ENCODE measurements around the gene MAN1A1. TPM values are rescaled to one million over a fixed set of nuclear protein-coding genes. Genes with fewer than 3 reads are reported as not detected.

Gene MAN1A1
- total RNA-seq, 1 experiment from 2014 or later = 6.8 TPM

DNA sequence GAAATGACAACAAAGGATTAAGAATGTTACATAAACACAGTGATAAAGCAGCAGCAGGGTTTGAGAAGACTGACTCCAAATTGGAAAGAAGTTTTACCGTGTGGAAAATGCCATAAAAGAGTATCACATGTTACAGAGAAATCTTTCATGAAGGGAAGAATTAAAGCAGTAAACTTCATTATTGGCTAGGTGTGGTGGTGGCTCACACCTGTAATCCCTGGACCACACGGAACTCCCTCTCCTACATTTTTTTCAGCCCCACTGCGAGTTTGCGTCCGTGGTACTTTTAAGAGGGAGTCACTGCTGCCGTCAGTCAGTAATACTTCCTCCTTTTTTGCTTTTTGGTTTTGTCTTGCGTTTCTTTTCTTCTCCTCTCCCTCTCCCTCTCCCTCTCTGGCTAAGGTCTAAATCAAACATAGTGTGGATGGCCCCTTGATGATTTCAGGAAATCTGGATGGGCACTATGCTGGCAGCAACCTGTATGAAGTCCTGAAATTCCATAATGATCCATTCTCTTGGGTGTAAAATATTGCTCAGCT, 112.3 kb downstream of the MAN1A1 start:
- DNase-seq (ENCODE audit: low read depth) = no peak

DNA sequence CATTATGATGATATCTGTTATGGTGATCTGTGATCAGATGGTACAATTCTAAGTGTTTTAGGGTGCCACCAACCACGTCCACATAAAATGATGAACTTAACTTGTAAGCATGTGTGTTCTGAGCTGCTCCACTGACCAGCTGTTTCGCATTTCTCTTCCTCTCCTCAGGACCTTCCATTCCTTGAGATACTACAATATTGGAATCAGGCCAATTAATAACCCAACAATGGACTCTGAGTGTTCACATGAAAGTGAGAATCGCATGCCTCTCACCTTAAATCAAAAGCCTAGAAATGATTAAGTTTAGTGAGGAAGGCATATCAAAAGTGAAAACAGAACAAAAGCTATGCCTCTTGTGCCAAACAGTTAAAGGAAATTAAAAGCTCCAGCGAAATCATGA, 114.6 kb downstream of the MAN1A1 start:
- no peak for DNase-seq (ENCODE audit: low read depth)

DNA sequence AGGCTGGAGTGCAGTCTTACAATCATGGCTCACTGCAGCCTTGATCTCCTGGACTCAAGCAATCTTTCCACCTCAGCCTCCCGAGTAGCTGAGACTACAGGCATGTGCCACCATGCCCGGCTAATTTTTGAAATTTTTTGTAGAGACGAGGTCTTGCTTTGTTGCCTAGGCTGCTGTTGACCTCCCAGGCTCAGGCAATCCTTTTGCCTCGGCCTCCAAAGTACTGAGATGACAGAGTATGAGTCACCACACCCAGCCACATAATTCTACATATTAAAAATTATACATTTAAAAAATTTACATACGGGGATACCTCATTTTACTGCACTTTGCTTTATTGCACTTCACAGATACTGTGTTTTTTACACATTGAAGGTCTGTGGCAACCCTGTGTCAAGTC, 115.1 kb downstream of the MAN1A1 start:
- no peak for DNase-seq (ENCODE audit: low read depth)

DNA sequence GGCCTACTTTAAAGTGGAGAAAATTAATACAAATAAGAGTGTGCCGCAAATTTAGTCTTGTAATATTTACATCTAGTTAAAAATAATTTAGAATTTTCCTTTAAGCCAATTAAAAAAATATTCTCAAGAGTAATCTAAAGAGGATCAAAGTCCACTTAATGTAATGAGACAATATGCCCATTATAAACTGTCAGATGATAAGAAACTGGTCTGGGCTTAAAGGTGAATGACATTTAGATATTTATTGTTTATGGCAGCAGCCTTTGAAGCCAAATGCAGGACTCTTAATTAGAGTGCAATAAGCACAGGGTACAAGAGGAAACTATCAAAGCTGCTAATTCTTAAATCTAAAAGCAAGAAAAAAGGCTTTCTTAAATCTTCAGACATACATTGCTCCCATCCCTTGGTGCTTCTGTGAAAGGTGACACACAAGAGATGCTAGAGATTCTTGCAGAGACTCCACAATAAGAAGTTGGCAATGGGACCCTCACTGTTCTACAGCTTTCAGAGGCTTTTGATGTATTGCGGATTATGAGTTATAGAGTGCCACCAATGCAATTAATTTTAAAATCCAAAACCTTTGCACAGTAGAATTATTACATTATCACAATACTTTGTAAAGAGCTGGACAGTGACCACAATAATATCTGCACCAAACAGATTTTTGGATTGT, 116.1 kb downstream of the MAN1A1 start:
- no peak for DNase-seq (ENCODE audit: low read depth)

DNA sequence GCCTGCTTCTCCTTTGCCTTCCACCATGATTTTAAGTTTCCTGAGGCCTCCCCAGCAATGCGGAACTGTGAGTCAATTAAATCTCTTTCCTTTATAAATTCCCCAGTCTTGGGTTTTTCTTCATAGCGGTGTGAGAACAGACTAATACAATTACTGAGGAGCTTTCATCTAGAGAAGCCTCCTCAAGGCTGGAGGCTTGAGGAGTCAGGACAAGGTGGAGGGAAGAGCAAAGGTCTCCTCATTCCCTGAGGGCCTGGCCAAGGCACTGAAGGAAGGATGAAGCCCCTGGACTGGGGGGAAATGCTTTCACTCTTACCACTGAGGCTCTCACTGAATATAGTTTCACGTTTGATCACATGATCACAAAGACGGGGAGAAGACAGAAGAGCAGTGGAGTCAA, 118.2 kb downstream of the MAN1A1 start:
- no peak for DNase-seq (ENCODE audit: low read depth)

DNA sequence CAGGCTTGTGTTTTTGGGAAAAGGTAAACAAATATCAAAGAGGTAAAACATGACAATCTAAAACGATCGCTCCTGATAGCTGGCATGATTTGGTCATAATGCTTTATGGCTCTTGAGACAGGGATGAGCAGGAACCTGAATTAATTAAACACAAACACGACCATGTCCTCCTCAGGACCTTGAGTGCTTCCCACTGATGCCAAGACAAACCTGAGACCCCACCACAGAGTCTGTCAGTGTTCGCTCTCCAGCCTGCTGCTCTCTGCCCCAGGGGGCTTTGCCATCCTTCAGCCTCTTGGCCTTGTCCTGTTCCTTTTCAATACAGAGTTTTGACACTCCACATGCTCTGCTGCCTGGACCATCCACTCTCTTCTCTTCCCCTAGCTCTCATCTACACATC, 119.4 kb downstream of the MAN1A1 start:
- DNase-seq (ENCODE audit: low read depth) = no peak

DNA sequence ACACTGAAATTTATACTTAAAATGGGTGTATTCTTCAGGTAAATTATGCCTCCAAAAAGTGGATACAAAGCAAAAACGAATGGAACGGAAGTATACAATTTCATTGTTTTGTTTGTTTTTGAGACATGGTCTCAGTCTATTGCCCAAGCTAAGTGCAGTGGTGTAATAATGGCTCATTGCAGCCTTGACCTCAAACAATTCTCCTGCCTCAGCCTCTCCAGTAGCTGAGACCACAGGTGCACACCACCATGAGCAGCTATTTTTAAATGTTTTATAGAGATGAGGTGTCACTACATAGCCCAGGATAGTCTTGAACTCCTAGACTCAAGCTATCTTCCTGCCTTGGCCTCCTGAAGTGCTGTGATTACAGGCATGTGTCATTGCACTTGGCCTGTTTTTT, 122.2 kb downstream of the MAN1A1 start:
- DNase-seq (ENCODE audit: low read depth) = no peak

DNA sequence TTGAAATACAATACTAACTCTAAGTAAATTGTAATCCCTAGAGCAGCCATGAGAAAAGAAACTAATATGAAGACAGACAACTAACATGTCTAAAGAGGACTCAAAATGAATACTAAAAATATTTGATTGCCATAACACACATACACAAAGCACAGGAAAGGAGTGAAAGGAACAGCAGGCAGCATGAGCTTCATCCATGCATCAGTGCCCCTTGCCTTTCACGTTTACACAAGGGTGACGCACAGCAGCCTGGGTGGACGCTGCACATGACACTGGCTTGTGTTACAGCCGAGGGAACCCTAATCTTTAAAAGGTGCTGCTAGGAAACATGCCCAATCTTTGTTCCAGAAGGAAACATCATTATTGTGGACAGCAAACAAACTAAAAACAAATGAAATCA, 123.5 kb downstream of the MAN1A1 start:
- no peak for DNase-seq (ENCODE audit: low read depth)

DNA sequence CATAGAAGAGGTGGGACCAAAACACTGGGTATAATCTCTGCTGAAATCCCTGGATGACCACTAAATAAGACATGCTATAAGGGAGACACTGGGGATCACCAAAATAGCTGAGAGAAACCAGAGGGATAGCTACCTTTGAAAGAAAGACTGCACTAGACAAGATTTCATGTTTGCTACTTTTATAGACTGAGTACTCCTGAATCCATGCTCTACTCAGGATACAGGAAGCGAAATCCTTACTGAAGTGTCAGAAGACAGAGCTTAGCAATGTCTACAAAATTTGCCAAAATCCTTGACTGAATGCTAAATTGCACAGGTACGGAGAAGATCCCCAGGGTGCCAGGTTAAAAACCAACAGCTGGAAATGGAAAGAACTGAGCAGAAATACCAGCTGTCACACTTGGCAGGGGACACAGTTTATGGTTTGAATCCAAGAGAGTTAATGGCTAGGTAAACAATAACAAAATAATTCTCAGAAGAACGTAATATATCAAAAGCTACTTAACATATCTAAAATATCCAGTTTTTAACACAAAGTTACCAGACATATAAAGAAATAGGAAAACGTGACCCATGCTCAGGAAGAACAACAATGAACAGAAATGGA, 125.4 kb downstream of the MAN1A1 start:
- no peak for DNase-seq (ENCODE audit: low read depth)

DNA sequence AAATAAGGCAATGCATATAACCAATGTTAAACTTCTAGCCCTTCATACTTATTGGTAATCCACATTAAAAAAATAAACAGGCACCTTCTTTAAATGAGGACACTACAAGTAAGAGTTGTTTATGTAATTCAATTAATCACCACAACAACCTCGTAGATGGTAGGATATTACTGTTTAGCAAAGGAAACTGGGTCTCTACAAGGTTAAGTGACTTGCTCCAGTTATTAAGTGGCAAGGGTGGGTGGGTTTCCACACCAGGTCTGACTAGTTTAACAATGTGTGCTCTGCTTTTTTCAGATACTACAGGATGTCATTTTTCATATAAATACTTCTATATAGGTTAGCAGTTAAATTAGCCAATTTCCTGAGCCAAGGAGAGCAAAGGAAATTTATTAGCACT, 129.1 kb downstream of the MAN1A1 start:
- DNase-seq (ENCODE audit: low read depth) = no peak

DNA sequence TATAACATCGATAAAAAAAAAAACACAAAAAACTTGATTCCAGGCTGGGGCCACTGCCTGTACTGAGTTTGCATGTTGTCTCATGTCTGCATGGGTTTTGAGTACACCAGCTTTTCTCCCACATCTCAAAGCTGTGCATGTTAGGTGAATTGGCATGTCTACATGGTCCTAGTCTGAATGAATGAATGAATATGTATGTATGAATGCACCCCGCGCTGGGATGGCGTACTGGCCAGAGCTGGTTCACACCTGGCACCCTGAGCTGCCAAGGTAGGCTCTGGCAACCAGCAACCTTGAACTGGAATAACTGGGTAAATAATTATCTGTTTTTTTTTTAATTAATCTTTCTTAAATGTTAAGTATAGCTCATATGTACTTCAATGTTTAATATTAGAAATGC, 131.0 kb downstream of the MAN1A1 start:
- DNase-seq (ENCODE audit: low read depth) = no peak

DNA sequence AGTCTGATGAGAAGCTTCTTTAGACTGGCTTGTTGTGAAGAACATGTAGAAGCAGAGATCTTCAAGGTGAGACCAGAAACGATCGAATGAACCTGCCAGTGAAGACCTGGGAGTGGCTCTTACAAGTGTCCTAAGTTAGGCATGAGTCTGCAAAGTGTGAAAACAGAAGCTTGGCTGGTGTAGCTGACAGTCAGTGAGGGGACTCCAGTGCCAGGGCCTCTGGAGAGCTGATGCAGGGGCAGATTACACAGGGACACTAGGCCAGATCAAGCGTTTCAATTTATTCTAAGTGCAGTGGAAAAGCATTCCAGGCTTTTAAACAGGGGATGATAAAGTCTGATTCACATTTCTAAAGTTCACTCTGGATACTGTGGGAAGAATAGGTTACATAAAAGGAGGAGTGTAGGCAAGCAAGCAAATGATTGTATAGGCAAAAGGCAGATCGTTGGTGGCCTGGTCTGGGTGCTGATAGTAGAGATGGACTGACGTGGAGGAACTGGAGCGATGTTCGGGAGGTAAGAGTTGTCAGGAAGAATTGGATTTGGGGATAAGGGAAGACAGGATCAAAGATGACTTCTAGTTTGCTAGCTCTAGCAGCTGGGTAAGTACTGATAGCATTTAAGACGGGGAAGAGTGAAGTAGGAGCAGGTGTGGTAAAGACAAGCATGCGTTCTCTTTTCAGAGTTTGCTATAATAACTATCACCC, 133.5 kb downstream of the MAN1A1 start:
- DNase-seq (ENCODE audit: low read depth) = no peak

DNA sequence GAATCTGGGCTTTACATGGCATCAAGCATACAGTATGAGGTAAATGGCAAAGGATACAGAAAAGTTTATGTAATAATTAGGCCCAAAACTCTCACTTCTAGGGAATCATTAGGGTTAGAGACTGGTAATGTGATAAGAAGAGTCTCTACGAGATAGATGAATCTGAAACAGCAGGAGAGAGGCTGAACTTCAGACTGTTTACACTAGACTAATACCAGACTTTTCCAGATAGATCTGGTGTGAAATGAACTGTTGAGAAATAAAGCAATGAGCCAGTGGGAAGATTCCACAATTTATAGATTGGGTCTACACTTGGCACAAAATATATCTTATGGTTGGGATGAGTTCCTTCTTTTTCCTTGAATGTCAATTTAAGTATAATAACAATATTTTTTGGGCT, 134.3 kb downstream of the MAN1A1 start:
- DNase-seq (ENCODE audit: low read depth) = no peak

DNA sequence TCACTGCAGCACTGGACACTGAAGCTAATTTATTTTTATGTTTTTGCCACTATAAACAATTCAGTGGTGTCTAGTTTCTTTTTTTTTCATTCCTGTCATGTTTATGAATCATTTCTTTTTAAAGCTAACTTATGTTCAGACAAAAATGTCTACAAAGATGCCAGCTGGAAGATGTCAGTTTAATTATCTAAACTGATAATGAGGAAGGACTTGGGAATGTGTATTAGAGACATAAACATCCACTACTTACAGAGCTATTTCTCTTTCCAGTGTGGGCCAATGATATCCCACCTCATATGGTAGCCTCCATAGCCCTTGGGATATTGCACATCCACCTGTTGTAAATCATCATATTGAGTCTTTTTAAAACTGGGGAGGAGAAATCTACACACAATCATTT, 139.0 kb downstream of the MAN1A1 start:
- no peak for DNase-seq (ENCODE audit: low read depth)

DNA sequence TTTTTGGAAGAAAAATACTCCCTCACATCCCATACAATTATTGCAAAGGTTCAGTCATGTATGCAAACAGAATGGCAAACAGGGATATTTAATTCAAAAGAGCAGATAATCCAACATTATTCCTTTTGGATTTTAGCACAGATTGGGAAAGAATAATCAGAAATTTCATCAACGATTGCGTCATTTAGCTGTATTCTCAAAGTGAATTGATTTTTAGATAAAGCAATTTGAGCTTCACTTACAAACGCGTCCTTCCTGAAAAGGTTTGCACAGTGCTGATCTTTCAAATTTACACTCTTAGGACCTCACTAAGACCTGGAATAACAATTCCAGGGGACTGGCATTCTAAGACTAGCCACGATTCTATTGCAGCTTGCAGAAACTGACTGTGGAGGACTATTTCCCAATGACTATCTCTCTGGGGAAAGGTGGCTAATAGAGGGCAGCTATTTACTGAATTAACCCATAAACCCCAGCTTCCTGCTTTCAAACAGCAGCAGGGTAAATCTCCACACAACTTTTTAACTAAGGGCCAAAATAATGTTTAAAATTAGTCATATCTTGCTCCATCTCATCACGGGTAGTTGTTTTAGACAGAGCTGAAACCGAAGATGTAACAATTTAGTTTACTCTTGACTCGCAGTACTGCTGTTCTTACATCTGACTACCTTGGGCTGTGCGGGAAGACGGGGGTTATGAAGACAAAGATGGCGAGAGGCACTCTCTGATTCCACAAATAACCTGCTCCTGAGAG, 139.9 kb downstream of the MAN1A1 start:
- no peak for DNase-seq (ENCODE audit: low read depth)

DNA sequence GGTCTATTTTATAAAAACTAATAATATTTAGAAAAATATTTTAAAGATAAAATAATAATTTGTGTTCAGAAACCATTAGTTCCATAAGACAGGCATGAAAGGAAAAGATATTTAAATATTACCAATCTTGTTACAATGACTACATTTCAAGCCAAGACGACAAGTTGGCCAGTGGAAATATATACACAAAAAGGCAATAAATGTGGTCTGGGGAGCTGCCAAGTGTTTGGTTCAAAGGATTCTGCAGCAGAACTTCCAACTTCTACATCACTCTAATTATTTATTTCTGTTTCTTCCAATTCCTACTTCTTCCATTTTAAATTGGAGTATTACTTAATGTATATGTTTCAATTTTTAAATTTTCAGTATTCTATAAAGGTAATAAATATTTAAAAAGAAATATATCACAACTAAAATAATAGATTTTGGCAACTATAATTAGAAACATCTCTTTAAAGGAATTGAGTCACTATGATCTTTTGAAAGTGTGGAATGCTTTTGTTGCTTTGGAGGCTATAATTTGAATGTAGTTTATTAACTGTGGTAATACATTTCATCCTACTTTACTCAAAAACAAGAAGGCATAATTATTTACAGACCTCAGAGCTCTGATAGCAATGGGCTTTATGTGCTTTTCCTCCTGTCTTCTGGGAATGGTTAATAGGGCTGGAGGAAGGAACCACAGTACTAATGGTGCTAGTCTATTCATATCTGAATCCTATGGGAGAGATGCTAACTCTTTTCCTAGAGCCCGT, 141.4 kb downstream of the MAN1A1 start:
- DNase-seq (ENCODE audit: low read depth) = peak; percentile 42

DNA sequence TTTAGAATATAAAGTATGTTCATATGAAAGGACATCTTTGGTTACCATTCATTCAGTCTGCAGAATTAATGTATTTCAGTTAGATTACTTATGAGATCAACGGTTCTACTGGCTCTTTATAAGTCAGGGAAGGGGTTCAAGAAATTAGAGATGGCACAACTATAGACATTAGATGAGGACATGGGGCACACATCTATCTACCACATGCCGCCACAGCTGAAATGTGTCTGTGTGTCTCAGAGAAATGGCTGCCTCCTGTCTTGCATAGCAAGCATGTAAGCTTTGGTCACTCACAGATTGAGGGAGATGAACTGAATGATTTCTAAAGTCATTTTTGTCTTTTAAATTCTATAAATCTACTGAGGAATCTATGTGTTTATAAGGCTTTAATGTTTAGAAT, 142.2 kb downstream of the MAN1A1 start:
- no peak for DNase-seq (ENCODE audit: low read depth)

DNA sequence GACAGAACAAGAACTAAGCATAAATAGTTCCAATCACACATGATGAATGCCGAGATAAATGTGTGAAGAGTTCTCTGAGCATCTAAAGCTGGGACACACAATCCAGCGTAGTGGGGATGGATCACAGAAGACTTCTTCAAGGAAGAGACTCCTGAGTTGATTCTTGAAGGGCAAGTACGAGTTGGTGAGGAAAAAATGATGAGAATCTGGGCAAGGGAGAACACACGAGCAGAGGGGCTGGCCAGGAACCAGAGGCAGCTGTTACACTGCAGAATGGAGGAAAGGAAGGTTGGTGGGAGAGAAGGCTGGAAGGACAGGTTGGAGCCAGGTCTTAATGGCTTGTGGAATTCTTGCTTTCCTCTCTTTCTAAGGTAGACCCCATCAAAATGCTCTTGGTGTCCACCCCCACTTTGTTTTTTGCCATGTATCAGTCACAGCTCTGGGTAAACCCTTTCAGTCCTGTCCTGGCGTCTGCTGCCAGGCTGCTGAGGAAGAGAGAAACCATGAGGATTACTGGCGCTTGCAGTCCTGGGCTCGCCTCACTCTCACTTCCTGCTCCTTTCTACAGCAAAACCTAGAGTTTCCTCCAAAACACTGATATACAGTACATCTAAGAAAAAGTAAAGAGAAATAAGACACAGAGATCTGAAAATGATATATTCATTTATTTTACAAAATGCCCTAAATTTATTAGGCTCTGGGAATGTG, 143.5 kb downstream of the MAN1A1 start:
- DNase-seq (ENCODE audit: low read depth) = no peak

DNA sequence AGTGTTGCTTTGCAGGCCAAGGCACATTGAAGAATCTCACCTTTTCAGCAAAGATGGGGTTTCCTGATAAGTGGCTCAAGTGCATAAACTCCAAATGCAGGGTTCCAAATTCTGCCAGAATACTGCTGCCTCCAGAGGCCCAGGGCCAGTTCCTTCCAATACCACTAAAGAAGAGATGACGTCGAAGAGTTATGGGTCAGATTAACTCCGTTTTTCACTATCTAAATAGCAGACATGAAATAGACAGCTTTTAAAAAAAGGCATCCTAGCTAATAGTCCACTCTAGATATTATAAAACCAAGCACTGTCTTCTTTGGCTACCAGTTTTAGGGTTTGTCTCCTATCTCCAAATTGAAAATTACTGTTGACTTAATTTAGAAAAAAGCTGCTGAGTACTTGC, 144.8 kb downstream of the MAN1A1 start:
- DNase-seq (ENCODE audit: low read depth) = no peak

DNA sequence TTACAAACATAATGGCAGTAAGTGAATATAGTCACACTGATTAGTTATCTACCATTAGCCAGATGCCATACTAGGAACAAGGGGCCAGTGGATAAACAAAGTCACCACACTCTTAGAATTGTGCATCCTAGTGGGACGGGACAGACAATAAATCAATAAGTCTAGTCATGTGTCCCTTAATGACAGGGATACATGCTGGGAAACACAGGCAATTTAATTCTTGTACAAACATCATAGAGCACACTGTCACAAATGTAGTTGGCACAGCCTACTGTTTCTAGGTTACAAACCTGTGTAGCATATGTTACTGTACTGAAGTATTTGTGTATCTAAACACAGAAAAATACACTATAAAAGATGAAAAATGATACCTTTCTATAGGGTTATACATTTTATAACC, 148.1 kb downstream of the MAN1A1 start:
- DNase-seq (ENCODE audit: low read depth) = no peak
